Trophoblast cell (in vitro differentiated cells and primary cell): ENCODE data around the gene RBM12.

Source experiments
- DNase-seq, 2 donors: peaks; one replicate each; pipeline ENCODE4 v3.0.0-alpha.2; 2016
- H2AFZ ChIP-seq: 2 replicates; pipeline ENCODE4 v1.6.1; 2013; ENCODE audit warnings: low read length, moderate library complexity, mild to moderate bottlenecking; ENCODE audit not compliant: insufficient read depth, poor library complexity
- H2AK5ac ChIP-seq: 2 replicates; pipeline ENCODE4 v1.6.1; 2013; ENCODE audit warnings: mild to moderate bottlenecking, low read length
- H2BK120ac ChIP-seq: 2 replicates; pipeline ENCODE4 v1.6.1; 2013; ENCODE audit warnings: low read length, mild to moderate bottlenecking, moderate library complexity; ENCODE audit not compliant: insufficient read depth, poor library complexity
- H2BK12ac ChIP-seq: 2 replicates; pipeline ENCODE4 v1.6.1; 2013; ENCODE audit warnings: mild to moderate bottlenecking, low read length, moderate library complexity
- H2BK5ac ChIP-seq: 2 replicates; pipeline ENCODE4 v1.6.1; 2013; ENCODE audit warnings: low read length, low read depth, moderate library complexity, mild to moderate bottlenecking; ENCODE audit not compliant: poor library complexity
- H3K14ac ChIP-seq: 2 replicates; pipeline ENCODE4 v1.6.1; 2013; ENCODE audit warnings: mild to moderate bottlenecking, low read length
- H3K18ac ChIP-seq: 2 replicates; pipeline ENCODE4 v1.6.1; 2013; ENCODE audit warnings: mild to moderate bottlenecking, low read length
- H3K23ac ChIP-seq: 2 replicates; pipeline ENCODE4 v1.6.1; 2013; ENCODE audit warnings: low read length
- H3K27ac ChIP-seq: 2 replicates; pipeline ENCODE4 v1.5.1; 2013; ENCODE audit warnings: low read depth, mild to moderate bottlenecking, inconsistent platforms, low read length, moderate library complexity
- H3K27me3 ChIP-seq: 2 replicates; pipeline ENCODE4 v1.6.1; 2013; ENCODE audit warnings: inconsistent platforms, mild to moderate bottlenecking, low read length, moderate library complexity; ENCODE audit not compliant: insufficient read depth
- H3K36me3 ChIP-seq, 2 experiments: 1 replicate in 1 of 2; 2 replicates in 1 of 2; pipeline ENCODE4 v1.6.1; 2013; ENCODE audit warnings: low read length in 2 of 2, mild to moderate bottlenecking in 2 of 2, moderate library complexity in 1 of 2; ENCODE audit not compliant: insufficient read depth in 2 of 2, control insufficient read depth in 1 of 2
- H3K4ac ChIP-seq: 2 replicates; pipeline ENCODE4 v1.6.1; 2013; ENCODE audit warnings: low read depth, mild to moderate bottlenecking, low read length, moderate library complexity
- H3K4me1 ChIP-seq, 2 experiments: 1 replicate in 1 of 2; 2 replicates in 1 of 2; pipeline ENCODE4 v1.6.1; 2013; ENCODE audit warnings: low read length in 2 of 2, mild to moderate bottlenecking in 2 of 2, moderate library complexity in 1 of 2; ENCODE audit not compliant: insufficient read depth in 2 of 2, control insufficient read depth in 1 of 2
- H3K4me2 ChIP-seq: 2 replicates; pipeline ENCODE4 v1.6.1; 2013; ENCODE audit warnings: inconsistent platforms, mild to moderate bottlenecking, low read length, moderate library complexity
- H3K4me3 ChIP-seq: 2 replicates; pipeline ENCODE4 v1.5.1; 2013; ENCODE audit warnings: mild to moderate bottlenecking, low read depth, low read length, inconsistent platforms
- H3K79me1 ChIP-seq: one replicate; pipeline ENCODE4 v1.6.1; 2013; ENCODE audit warnings: low read length
- H3K79me2 ChIP-seq: 2 replicates; pipeline ENCODE4 v1.6.1; 2013; ENCODE audit warnings: low read length, mild to moderate bottlenecking; ENCODE audit not compliant: control insufficient read depth, insufficient read depth, poor library complexity
- H3K9ac ChIP-seq: 2 replicates; pipeline ENCODE4 v1.6.1; 2013; ENCODE audit warnings: mild to moderate bottlenecking, low read length
- H3K9me3 ChIP-seq: 2 replicates; pipeline ENCODE4 v1.6.1; 2013; ENCODE audit warnings: low read depth, mild to moderate bottlenecking, control low read depth, inconsistent platforms, low read length; ENCODE audit not compliant: insufficient read depth
- H4K12ac ChIP-seq: 2 replicates; pipeline ENCODE4 v1.6.1; 2013; ENCODE audit warnings: low read depth, mild to moderate bottlenecking, low read length, moderate library complexity
- H4K8ac ChIP-seq: 2 replicates; pipeline ENCODE4 v1.6.1; 2013; ENCODE audit warnings: low read depth, mild to moderate bottlenecking, low read length, moderate library complexity
- H4K91ac ChIP-seq: one replicate; pipeline ENCODE4 v1.6.1; 2013; ENCODE audit warnings: low read depth, mild to moderate bottlenecking, low read length, moderate library complexity
- WGBS: extraction: QIAGEN DNeasy Blood & Tissue Kit; methylation state at CpG from one replicate; pipeline ENCODE4 v1.1.7; 2013; ENCODE audit warnings: missing lambda C conversion rate; ENCODE audit not compliant: insufficient read length, insufficient coverage; ENCODE audit errors: extremely low coverage; 5-methylcytosine and 5-hydroxymethylcytosine counted together

Gene RBM12

GRCh38 chr20:35638751-35639150 lies 25.9 kb downstream of the RBM12 start:
- Histone ChIP-seq H4K91ac (no peak overlapping the region), H3K27ac (no peak overlapping the region), H2AK5ac (no peak overlapping the region), H3K9ac (no peak overlapping the region), H3K4me1 (no peaks in the 10 kb centered on the region), H2BK120ac (no peak overlapping the region), H2BK12ac (no peak overlapping the region), H3K4ac (no peak overlapping the region), H3K18ac (no peak overlapping the region), H4K8ac (no peak overlapping the region), H3K27me3 (no peaks in the 10 kb centered on the region), H3K4me2 (no peak overlapping the region), H3K9me3 (no peaks in the 10 kb centered on the region), H3K23ac (no peak overlapping the region), H3K79me2 (peaks cover 2% of the 10 kb centered on the region), H4K12ac (no peak overlapping the region), H3K36me3 (no peaks in the 10 kb centered on the region), H2BK5ac (no peak overlapping the region), H3K14ac (no peak overlapping the region), H2AFZ (no peak overlapping the region), H3K4me3 (no peak overlapping the region), H3K79me1 (no peaks in the 10 kb centered on the region)
- no CpG with 5 or more reads among the region's 2 CpGs for WGBS
- DNase-seq: peak in 1 of 2 donors; percentile 28

DNA sequence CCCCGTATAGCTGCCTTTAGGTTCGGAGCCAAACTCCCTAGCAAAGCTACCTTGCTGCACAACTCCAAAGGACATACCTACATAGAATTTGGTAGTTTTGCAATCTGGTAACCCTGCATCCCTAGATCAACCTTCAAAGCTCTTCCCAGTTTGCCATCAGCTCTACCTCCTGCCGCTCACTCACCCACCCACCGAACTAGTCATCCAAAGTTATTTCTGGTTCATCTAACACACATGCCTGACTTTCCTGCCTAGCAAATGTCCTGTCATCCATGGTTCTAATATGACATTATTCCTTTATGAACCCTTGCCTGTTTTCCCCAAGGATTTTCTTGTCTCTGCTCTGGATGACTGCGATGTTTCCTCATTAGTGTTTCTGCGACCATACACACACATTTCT lies 27.4 kb downstream of the RBM12 start:
- Histone ChIP-seq H2BK12ac (no peak overlapping the region), H3K14ac (no peak overlapping the region), H4K8ac (no peak overlapping the region), H2AFZ (no peak overlapping the region), H4K12ac (no peak overlapping the region), H3K4me1 (no peaks in the 10 kb centered on the region), H3K9ac (no peak overlapping the region), H3K4me2 (no peak overlapping the region), H2BK5ac (no peak overlapping the region), H3K27ac (no peak overlapping the region), H2BK120ac (no peak overlapping the region), H3K18ac (no peak overlapping the region), H3K23ac (no peak overlapping the region), H2AK5ac (no peak overlapping the region), H3K79me1 (no peaks in the 10 kb centered on the region), H3K27me3 (no peaks in the 10 kb centered on the region), H3K4me3 (no peak overlapping the region), H3K79me2 (no peaks in the 10 kb centered on the region), H3K4ac (no peak overlapping the region), H3K36me3 (peaks cover 4 to 7% of the 10 kb centered on the region in 2 experiments), H3K9me3 (no peaks in the 10 kb centered on the region), H4K91ac (no peak overlapping the region)
- WGBS: no CpG with 5 or more reads among the region's 6 CpGs
- no peak for DNase-seq

- H2AFZ ChIP-seq: no peak overlapping the region
- no CpG with 5 or more reads among the region's 2 CpGs for WGBS
- no peaks in the 10 kb centered on the region for H3K9me3 ChIP-seq
- H3K79me2 ChIP-seq: no peaks in the 10 kb centered on the region
- H4K12ac ChIP-seq: no peak overlapping the region
- no peak overlapping the region for H4K8ac ChIP-seq
- H3K4me3 ChIP-seq: no peak overlapping the region
- no peak overlapping the region for H4K91ac ChIP-seq
- no peak overlapping the region for H3K18ac ChIP-seq
- no peak overlapping the region for H2AK5ac ChIP-seq
- H2BK120ac ChIP-seq: no peak overlapping the region
- no peak overlapping the region for H3K23ac ChIP-seq
- H3K4me2 ChIP-seq: no peak overlapping the region
- no peak for DNase-seq
- H2BK12ac ChIP-seq: no peak overlapping the region
- H3K79me1 ChIP-seq: no peaks in the 10 kb centered on the region
- H3K27ac ChIP-seq: no peak overlapping the region
- H3K4me1 ChIP-seq: no peaks in the 10 kb centered on the region
- no peak overlapping the region for H3K4ac ChIP-seq
- no peak overlapping the region for H3K9ac ChIP-seq
- H3K27me3 ChIP-seq: no peaks in the 10 kb centered on the region
- no peak overlapping the region for H2BK5ac ChIP-seq
- H3K36me3 ChIP-seq: peaks cover 12 to 18% of the 10 kb centered on the region in 2 experiments
- H3K14ac ChIP-seq: no peak overlapping the region
Observed at GRCh38 chr20:35636095-35636494, 28.6 kb downstream of the RBM12 start.

GRCh38 chr20:35635652-35636051 lies 29.0 kb downstream of the RBM12 start:
- no CpG with 5 or more reads among the region's 4 CpGs for WGBS
- no peak overlapping the region for H3K9ac ChIP-seq
- H3K4me3 ChIP-seq: no peak overlapping the region
- H2BK120ac ChIP-seq: no peak overlapping the region
- no peak overlapping the region for H3K4me2 ChIP-seq
- H2AFZ ChIP-seq: no peak overlapping the region
- no peak overlapping the region for H3K23ac ChIP-seq
- no peaks in the 10 kb centered on the region for H3K9me3 ChIP-seq
- DNase-seq: peak in 1 of 2 donors; percentile 55
- no peak overlapping the region for H3K4ac ChIP-seq
- no peak overlapping the region for H3K18ac ChIP-seq
- H3K4me1 ChIP-seq: no peaks in the 10 kb centered on the region
- H3K27ac ChIP-seq: no peak overlapping the region
- H3K36me3 ChIP-seq: peaks cover 16 to 23% of the 10 kb centered on the region in 2 experiments
- H4K8ac ChIP-seq: no peak overlapping the region
- no peaks in the 10 kb centered on the region for H3K27me3 ChIP-seq
- no peak overlapping the region for H2AK5ac ChIP-seq
- no peak overlapping the region for H2BK12ac ChIP-seq
- no peaks in the 10 kb centered on the region for H3K79me1 ChIP-seq
- no peak overlapping the region for H3K14ac ChIP-seq
- no peak overlapping the region for H2BK5ac ChIP-seq
- H3K79me2 ChIP-seq: no peaks in the 10 kb centered on the region
- no peak overlapping the region for H4K12ac ChIP-seq
- no peak overlapping the region for H4K91ac ChIP-seq
